NOMO-1 (cell line): ENCODE data around the gene STAT5B.
"Not testable (repeated sequence)": the region's sequence is repeated elsewhere in the genome, so short reads cannot be mapped to it uniquely, and the experiment has no call there.

Source experiments
- DNase-seq, 2 experiments: peaks; one replicate each; lab custom pipeline; 2025; ENCODE audit not compliant: unreplicated experiment in 2 of 2; lab: John Stamatoyannopoulos, UW

The STAT5B gene

GRCh38 chr17:42276359-42276608 is at the start of gene STAT5B:
STAT5B (minus strand) TSS chr17:42276391; CDS start chr17:42232127, 44,264 bp downstream.
- peak; percentile 58 to 66 for DNase-seq

- DNase-seq, result no peak
Measured at GRCh38 chr17:42325026-42325425, 48.8 kb upstream of the STAT5B start.

GRCh38 chr17:42323268-42323773 is 47.1 kb upstream of the STAT5B start:
- DNase-seq, result no peak

GRCh38 chr17:42322382-42323267 is 46.4 kb upstream of the STAT5B start:
- peak; percentile 85 to 91 for DNase-seq

GRCh38 chr17:42321555-42321954 is 45.4 kb upstream of the STAT5B start:
- no peak for DNase-seq

- DNase-seq, result not testable (repeated sequence)
Measured at GRCh38 chr17:42317967-42318366, 41.8 kb upstream of the STAT5B start.

GRCh38 chr17:42317266-42317845 is 41.2 kb upstream of the STAT5B start:
- DNase-seq, result no peak

GRCh38 chr17:42316755-42317154 is 40.6 kb upstream of the STAT5B start:
- DNase-seq, result no peak

- no peak for DNase-seq
Measured at GRCh38 chr17:42315402-42316156, 39.4 kb upstream of the STAT5B start.

GRCh38 chr17:42313773-42314566 is 37.8 kb upstream of the STAT5B start:
- no peak for DNase-seq

GRCh38 chr17:42313389-42313772 is 37.2 kb upstream of the STAT5B start:
- no peak for DNase-seq

GRCh38 chr17:42312285-42313130 is 36.3 kb upstream of the STAT5B start:
- DNase-seq, result no peak

GRCh38 chr17:42312035-42312284 is 35.8 kb upstream of the STAT5B start:
- DNase-seq, result no peak

- peak; percentile 80 to 92 for DNase-seq
Measured at GRCh38 chr17:42311240-42312034, 35.2 kb upstream of the STAT5B start.

GRCh38 chr17:42310787-42311215 is 34.6 kb upstream of the STAT5B start:
- no peak for DNase-seq

- no peak for DNase-seq
Measured at GRCh38 chr17:42309986-42310786, 34.0 kb upstream of the STAT5B start.

- DNase-seq, result no peak
Measured at GRCh38 chr17:42309142-42309541, 33.0 kb upstream of the STAT5B start.

- DNase-seq, result no peak
Measured at GRCh38 chr17:42308446-42308845, 32.3 kb upstream of the STAT5B start.
